ENCODE measurements around the gene MALT1. TPM values are rescaled to one million over a fixed set of nuclear protein-coding genes. Genes with fewer than 3 reads are reported as not detected.

MALT1 gene
- total and polyA plus RNA-seq, 7 donors = 5.3 to 22.4 (median 17.1) TPM

GRCh38 chr18:58698701-58699193 lies 27.5 kb downstream of the MALT1 start:
- H3K27me3 ChIP-seq = no peaks in the 10 kb centered on the region
- no peak overlapping the region for H3K4me3 ChIP-seq
- DNase-seq = no peak
- TF ChIP-seq CTCF (IDR thresholded peaks at IDR 0.05) = no peak
- TF ChIP-seq POLR2A (IDR thresholded peaks at IDR 0.05) = no peak
- TF ChIP-seq EP300 (IDR thresholded peaks at IDR 0.05) = no peak
- TF ChIP-seq POLR2AphosphoS5 (IDR thresholded peaks at IDR 0.05) = no peak
- H3K4me1 ChIP-seq = no peaks in the 10 kb centered on the region
- peaks cover 0 to 28% (median 6%) of the 10 kb centered on the region in 4 donors for H3K36me3 ChIP-seq
- no peaks in the 10 kb centered on the region for H3K9me3 ChIP-seq
- intact Hi-C loops (cut with DNase I) = no loop called here
- no peak overlapping the region for H3K27ac ChIP-seq
- 74 to 79% methylated on average over 2 of the region's 2 CpGs for WGBS, 2 donors

DNA sequence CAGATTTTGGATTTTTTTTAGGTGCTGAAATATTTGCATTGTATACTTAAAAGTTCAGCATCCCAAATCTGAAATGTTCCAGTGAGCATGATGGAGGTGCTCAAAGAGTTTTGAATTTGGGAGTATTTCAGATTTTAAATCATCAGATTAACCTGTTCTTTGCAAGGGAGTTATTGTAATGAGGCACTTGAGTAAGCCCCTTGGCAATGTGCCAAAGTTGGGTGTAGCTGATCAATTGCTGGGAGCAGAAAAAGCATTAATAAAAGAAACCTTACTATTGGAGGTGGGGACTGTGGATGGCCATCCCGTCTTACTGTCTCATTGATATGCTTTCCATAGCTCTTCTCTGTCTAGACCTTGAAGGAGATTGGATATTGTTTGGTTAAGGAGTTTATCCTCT lies 28.3 kb downstream of the MALT1 start:
- Histone ChIP-seq H3K27me3 (no peaks in the 10 kb centered on the region), H3K4me1 (no peaks in the 10 kb centered on the region), H3K27ac (no peak overlapping the region), H3K4me3 (no peak overlapping the region), H3K9me3 (no peaks in the 10 kb centered on the region), H3K36me3 (peaks cover 0 to 28% (median 6%) of the 10 kb centered on the region in 4 donors)
- TF ChIP-seq CTCF (IDR thresholded peaks at IDR 0.05) (no peak), POLR2A (IDR thresholded peaks at IDR 0.05) (no peak), POLR2AphosphoS5 (IDR thresholded peaks at IDR 0.05) (no peak), EP300 (IDR thresholded peaks at IDR 0.05) (no peak)
- WGBS, 2 donors = 95 to 98% methylated on average over 1 of the region's 1 CpG
- DNase-seq = no peak
- intact Hi-C loops (cut with DNase I) = no loop called here

DNA sequence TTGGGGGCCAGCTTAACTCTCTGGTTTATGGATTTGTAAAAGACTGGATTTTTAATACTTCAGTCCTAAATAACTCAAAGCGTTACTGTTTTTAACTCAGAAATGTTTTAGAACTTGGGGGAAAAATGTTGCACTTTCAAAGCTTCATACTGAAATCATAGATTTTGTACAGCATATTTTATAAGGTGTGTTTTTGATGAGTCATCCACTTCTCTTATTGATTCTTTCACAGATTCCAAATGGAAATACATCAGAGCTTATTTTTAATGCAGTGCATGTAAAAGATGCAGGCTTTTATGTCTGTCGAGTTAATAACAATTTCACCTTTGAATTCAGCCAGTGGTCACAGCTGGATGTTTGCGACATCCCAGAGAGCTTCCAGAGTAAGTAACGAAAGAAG lies 28.9 kb downstream of the MALT1 start:
- no peaks in the 10 kb centered on the region for H3K27me3 ChIP-seq
- TF ChIP-seq CTCF (IDR thresholded peaks at IDR 0.05) (no peak), POLR2AphosphoS5 (IDR thresholded peaks at IDR 0.05) (no peak)
- intact Hi-C loops (cut with DNase I) = no loop called here
- no peaks in the 10 kb centered on the region for H3K4me1 ChIP-seq
- no peak for DNase-seq
- no peak overlapping the region for H3K4me3 ChIP-seq
- H3K36me3 ChIP-seq = peaks cover 0 to 28% (median 6%) of the 10 kb centered on the region in 4 donors
- H3K9me3 ChIP-seq = no peaks in the 10 kb centered on the region
- 90 to 95% methylated on average over 4 of the region's 4 CpGs for WGBS, 2 donors
- no peak overlapping the region for H3K27ac ChIP-seq

DNA sequence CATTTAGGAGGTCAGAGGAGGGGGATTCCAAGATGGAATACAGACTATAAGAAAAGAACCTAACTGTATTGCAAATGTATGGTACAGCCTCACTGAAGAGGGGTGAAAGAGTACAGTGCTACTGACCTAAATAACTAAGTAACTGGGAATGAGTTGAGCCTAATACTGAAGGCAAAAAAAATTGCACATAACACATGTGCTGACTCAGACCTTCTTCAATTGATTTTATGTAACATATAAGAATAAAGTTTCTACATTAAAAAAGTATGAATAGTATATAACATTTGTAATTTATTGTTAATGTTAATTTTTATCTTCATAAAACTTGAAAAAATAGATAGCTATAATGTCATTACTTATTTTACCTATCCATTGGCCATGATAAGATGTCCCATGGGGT lies 41.7 kb downstream of the MALT1 start:
- Histone ChIP-seq H3K4me1 (no peaks in the 10 kb centered on the region), H3K27me3 (no peaks in the 10 kb centered on the region), H3K4me3 (no peak overlapping the region), H3K27ac (no peak overlapping the region), H3K9me3 (no peaks in the 10 kb centered on the region), H3K36me3 (peaks cover 0 to 9% (median 0%) of the 10 kb centered on the region in 4 donors)
- intact Hi-C loops (cut with DNase I) = no loop called here
- DNase-seq = no peak
- TF ChIP-seq POLR2A (IDR thresholded peaks at IDR 0.05) (no peak), CTCF (IDR thresholded peaks at IDR 0.05) (no peak), EP300 (IDR thresholded peaks at IDR 0.05) (no peak), POLR2AphosphoS5 (IDR thresholded peaks at IDR 0.05) (no peak)

- H3K36me3 ChIP-seq = peaks cover 0 to 2% (median 0%) of the 10 kb centered on the region in 4 donors
- no peak for TF ChIP-seq POLR2AphosphoS5 (IDR thresholded peaks at IDR 0.05)
- no peak for TF ChIP-seq EP300 (IDR thresholded peaks at IDR 0.05)
- no peak for TF ChIP-seq CTCF (IDR thresholded peaks at IDR 0.05)
- TF ChIP-seq POLR2A (IDR thresholded peaks at IDR 0.05) = no peak
- WGBS, 2 donors = 80 to 89% methylated on average over 3 of the region's 3 CpGs
- H3K4me1 ChIP-seq = no peaks in the 10 kb centered on the region
- no peak overlapping the region for H3K27ac ChIP-seq
- no peak for DNase-seq
- H3K27me3 ChIP-seq = no peaks in the 10 kb centered on the region
- H3K4me3 ChIP-seq = no peak overlapping the region
- no peaks in the 10 kb centered on the region for H3K9me3 ChIP-seq
- intact Hi-C loops (cut with DNase I) = no loop called here
Measured at GRCh38 chr18:58714259-58714658, 43.0 kb downstream of the MALT1 start.

All from sigmoid colon (tissue), 7 donors.